Ishikawa (cell line): ENCODE data around the gene KLF3.

ENCODE experiments used
- CEBPB ChIP-seq: IDR thresholded peaks from 2 replicates; pipeline ENCODE4 v1.6.1; 2012
- EGR1 ChIP-seq: IDR thresholded peaks from 2 replicates; pipeline ENCODE4 v1.6.1; 2012
- EP300 ChIP-seq: IDR thresholded peaks from 2 replicates; pipeline ENCODE4 v1.6.1; 2012; ENCODE audit warnings: borderline replicate concordance
- FOXM1 ChIP-seq: IDR thresholded peaks from 2 replicates; pipeline ENCODE4 v1.6.1; 2012; ENCODE audit warnings: low read depth, borderline replicate concordance
- MAX ChIP-seq: IDR thresholded peaks from 2 replicates; pipeline ENCODE4 v1.6.1; 2012
- REST ChIP-seq: IDR thresholded peaks from 2 replicates; pipeline ENCODE4 v1.6.1; 2012; ENCODE audit warnings: low read depth, mild to moderate bottlenecking
- TAF1 ChIP-seq: IDR thresholded peaks from 2 replicates; pipeline ENCODE4 v1.6.1; 2012; ENCODE audit warnings: low read depth, mild to moderate bottlenecking
- USF1 ChIP-seq: IDR thresholded peaks from 2 replicates; pipeline ENCODE4 v1.6.1; 2012
- YY1 ChIP-seq: IDR thresholded peaks from 2 replicates; pipeline ENCODE4 v1.6.1; 2012; ENCODE audit warnings: low read depth

- TF ChIP-seq FOXM1 (no peak), YY1 (no peak), MAX (no peak), CEBPB (no peak), EP300 (no peak), REST (no peak), USF1 (no peak), TAF1 (no peak), EGR1 (no peak)
Measured at GRCh38 chr4:38684951-38685844, 21.2 kb downstream of the KLF3 start.
